NCI-H2107 treated with DMSO at 0.1 percent for 48 hours (cell line): ENCODE results near the gene TOMM7.
"Not testable (repeated sequence)": the region's sequence is repeated elsewhere in the genome, so short reads cannot be mapped to it uniquely, and the experiment has no call there.

Experiments used
- DNase-seq: peaks from one replicate; lab custom pipeline; 2025; ENCODE audit not compliant: unreplicated experiment; lab: John Stamatoyannopoulos, UW

The TOMM7 gene

GRCh38 chr7:22854158-22855048 lies 31.8 kb upstream of the TOMM7 start:
- no peak for DNase-seq

- no peak for DNase-seq
Observed at GRCh38 chr7:22853674-22854157, 31.1 kb upstream of the TOMM7 start.

DNA sequence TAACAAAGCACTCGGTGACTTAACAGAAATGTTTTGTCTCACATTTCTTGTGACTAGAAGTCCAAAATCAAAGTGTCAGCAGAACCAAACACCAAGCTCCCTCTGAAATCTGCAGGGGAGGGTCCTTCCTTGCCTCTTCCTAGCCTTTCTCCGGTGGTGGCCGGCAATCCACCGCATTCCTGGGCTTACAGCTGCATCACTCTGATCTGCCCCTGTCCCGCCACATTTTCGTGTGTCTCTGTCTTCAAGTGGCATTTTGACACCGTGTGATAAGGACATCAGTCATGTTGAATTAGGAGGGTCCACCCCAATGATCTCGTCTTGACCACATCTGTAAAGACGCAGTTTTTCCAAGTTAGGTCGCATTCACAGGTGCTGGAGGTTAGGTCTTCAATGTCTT lies 30.5 kb upstream of the TOMM7 start:
- no peak for DNase-seq

- DNase-seq: no peak
Observed at GRCh38 chr7:22851145-22851544, 28.5 kb upstream of the TOMM7 start.

DNA sequence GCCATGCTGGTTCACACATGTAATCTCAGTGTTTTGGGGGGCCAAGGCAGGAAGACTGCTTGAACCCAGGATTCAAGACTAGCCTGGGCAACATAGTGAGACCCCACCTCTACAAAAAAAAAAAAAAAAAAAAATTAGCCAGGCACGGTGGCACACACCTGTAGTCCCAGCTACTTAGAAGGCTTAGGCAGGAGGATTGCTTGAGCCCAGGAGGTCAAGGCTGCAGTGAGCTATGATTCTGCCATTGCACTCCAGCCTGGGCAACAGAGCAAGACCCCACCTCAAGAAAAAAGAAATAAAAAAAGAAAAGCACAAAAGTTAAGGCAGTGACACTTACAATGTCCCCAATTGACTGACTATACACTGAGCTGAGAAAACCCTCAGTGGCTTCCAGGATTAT lies 27.7 kb upstream of the TOMM7 start:
- not testable (repeated sequence) for DNase-seq

- no peak for DNase-seq
Observed at GRCh38 chr7:22849662-22850061, 27.0 kb upstream of the TOMM7 start.

- DNase-seq: no peak
Observed at GRCh38 chr7:22849172-22849571, 26.5 kb upstream of the TOMM7 start.

DNA sequence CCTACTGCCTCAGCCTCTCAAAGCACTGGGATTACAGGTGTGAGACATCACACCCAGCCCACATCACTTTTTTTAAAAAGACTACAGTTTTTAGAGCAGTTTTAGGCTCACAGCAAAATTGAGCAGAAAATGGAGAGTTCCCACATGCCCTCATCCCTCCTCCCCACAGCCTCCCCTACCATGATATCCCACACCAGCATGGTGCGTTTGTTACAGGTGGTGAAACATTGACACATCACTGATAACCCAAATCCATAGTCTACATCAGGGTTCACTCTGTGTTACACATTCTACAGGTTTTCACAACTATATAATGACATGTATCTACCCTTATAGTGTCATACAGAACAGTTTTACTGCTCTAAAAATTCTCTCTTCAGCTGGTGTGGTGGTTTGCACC lies 24.3 kb upstream of the TOMM7 start:
- no peak for DNase-seq

DNA sequence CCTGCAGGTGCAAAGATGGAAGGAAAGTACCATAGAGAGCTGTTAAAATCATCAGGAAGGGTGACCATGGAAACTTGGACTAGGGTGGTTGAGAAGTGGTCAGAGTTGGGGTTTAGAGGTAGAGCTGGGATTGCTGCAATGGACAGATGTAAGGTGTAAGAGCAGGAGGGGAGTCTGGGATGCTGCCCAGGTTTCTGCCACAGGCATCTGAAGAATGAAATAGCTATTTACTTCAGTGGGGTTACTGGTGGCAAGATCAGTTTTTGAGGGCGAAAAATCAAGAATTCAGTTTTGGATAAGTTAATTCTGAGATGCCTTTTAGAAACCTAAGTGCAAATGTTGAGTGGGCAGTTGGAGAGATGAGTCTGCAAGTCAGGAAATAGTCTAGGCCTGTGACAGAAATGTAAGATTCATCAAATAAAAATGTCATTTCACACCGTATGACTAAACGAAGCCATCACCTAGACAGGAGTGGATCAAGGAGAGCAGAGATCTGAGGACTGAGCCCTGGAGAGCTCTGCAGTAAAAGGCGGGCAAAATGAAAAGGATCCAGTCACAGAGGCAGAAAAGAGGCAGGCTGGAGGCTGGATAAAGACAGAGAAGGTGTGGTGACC lies 22.7 kb upstream of the TOMM7 start:
- no peak for DNase-seq

DNA sequence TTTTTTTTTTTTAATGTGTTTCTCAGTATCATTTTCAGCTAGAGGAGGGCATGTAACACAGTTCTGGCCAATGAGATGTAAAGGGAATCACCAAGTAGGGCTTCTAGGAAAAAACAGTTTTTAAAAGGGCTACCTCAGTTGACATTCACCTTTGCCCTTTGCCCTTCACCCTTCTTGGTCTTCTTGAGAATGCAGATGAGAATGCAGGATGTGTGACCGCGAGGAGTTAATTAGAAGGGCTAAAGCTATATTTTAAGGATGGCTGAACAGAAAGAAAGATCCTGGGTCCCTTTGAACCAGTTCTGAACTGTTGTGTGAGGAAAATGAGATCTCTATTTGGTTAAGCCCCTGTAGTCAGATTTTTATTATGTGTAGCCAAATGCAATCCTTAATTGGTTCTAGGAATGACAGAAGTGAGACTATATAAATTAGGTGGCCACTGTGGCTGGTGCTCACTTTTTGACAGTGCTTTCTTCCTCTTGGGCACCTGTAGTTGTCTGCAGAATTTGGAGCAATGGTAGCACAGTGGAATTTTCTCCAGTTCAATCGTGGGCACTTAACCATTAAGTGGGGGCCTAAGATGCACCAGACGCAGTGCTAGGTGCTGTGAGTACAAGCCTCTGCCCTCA lies 21.1 kb upstream of the TOMM7 start:
- DNase-seq: no peak

DNA sequence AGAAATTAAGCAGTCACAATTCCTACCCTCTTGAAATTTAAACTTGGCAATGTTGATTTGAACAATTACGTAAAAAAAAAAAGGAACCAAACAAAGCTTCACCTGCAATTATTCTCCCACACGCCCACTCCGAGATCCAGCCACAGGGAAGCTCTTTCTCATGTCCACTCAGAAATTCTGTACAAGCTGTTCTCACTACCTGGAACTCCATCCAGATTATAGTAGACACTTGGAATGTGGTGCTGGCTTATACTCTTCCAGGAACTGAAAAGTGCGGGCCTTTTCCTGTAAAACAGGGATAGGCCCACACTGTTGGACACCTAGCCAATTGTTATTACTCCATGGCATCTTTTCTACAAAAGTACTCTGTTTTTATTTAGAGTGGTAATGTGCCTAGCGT lies 20.3 kb upstream of the TOMM7 start:
- DNase-seq: no peak

- no peak for DNase-seq
Observed at GRCh38 chr7:22842383-22842941, 19.8 kb upstream of the TOMM7 start.

DNA sequence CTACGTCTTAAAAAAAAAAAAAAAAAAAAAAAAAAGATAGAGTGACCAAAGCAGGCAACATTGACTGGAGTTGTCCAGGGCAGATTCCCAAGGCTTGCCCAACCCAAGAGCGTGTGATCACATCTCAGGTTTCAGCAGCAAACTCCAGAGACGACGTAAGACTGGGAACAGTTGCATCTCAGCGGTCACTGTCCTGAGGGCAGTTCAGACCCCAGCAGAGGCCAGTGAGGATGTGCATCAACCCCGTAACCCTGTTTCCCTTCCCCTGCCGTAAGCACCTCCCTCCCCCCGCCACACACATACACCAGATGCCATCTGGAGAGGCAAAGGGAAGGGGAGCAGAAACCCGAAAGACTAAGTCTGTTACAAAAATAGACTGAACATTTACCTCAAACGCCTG lies 19.3 kb upstream of the TOMM7 start:
- no peak for DNase-seq

GRCh38 chr7:22837308-22837707 lies 14.7 kb upstream of the TOMM7 start:
- DNase-seq: no peak

DNA sequence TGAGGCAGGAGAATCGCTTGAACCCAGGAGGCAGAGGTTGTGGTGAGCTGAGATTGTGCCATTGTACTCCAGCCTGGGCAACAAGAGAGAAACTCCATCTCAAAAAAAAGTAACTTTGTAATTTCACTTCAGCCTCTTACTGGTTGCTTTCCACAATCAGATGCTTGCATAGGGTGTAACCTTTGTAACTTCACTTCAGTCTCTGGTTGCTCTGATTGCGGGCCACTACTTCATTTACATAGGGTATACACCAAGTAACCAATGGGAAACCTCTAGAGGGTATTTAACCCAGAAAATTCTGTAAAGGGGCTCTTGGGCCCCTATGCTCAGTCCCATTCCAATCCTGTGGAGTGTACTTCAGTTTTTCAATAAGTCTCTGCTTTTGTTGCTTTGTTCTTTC lies 13.9 kb upstream of the TOMM7 start:
- not testable (repeated sequence) for DNase-seq

DNA sequence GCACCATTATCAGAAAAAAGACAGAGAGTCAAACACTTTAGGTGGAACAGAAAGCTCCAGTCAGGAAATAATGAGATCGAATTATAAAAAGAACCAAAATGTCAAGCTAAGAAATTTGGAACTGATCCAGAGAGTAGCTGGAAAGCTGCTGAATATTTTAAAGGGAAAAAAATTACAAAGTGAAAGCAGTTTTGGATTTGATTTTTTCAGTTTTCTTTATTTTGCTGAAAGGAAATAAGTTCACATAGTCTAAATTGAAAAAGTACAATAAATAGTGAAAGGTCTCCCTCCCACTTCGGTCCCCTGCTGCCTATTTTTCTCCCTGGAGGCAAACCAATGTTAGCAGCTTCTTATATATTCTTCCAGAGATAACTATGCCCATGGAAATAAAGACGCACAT lies 11.3 kb upstream of the TOMM7 start:
- DNase-seq: no peak

DNA sequence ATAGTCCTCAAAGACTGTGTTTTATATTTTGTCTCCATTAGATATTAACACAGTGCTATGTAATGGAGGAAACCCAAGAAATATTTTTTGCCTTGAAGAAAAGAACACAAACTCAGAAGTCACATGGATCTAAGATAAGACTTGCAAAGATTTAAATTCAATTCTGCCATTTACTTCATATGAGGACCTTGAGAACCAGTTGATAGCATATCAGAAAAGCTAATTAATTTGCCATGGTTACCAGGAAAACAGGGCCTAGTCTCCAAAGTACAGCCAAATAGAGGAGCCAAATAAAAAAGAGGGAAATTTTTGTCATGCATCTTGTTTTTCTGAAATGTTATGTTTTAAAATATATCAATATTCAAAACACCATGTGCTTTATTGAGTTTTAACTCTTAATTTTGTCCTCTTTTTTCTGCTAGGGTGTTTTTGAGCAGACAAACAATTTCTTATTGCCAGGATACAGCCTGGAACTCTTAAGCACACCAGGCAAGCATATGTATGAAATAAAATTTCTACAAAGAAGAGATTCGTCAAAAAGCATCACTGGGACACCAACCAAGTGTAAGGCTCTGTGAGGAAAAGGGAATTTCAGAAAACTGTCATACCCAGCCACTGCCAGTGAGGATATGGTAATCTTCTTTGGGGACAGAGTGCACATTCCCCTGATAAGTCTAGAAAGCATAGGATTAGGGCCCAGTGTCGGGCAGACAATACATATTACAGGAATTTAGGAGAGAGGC lies 10.6 kb upstream of the TOMM7 start:
- no peak for DNase-seq

- no peak for DNase-seq
Observed at GRCh38 chr7:22832401-22832800, 9.8 kb upstream of the TOMM7 start.

DNA sequence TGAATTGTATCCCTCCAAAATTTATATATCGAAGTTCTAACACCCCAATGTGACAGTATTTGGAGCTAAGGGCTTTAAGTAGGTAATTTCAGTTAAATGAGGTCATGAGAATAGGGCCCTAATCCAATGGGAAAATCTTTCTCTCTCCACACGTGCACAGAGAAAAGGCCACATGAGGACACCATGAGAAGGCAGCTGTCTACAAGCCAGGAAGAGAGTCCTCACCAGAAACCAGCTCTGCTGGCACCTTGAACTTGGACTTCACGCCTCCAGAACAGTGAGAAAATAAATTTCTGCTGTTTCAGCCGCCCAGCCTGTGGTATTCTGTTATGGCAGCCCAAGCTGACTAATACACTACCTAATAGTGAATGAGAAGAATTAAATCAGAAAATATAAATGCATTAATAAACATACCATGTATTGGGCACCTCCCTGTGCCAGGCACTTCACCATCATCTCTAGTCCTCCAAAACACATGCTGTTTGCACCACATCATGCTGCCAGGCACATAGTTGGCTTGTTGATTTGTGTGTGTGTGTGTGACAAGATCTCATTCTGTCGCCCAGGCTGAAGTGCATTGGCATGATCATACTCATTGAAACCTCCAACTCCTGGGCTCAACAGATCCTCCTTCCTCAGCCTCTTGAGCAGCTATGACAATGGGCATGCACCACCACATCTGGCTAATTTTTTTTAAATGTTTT lies 9.1 kb upstream of the TOMM7 start:
- DNase-seq: no peak

DNA sequence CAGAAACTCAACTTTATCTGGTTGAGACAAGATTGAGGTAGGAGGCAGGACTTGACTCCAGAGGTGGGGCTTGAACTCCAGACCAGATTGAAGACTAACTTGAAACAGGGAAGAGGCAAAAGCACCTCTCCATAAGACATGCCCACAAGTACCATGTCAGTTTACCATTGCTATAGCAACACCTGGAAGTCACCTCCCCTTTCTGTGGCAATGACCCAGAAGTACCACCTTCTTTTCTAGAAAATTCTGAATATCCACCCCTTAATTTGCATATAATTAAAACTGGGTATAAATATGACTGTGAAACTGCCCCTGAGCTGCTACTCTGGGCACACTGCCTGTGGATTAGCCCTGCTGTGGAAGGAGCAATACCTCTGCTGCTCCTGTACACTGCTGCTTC lies 4.9 kb upstream of the TOMM7 start:
- DNase-seq: no peak
